Measurements from ENCODE around the gene TGFB1I1. TPM values are rescaled to one million over a fixed set of nuclear protein-coding genes. Genes with fewer than 3 reads are reported as not detected.
"Not testable (repeated sequence)": the region's sequence is repeated elsewhere in the genome, so short reads cannot be mapped to it uniquely, and the experiment has no call there.

The TGFB1I1 gene
- total RNA-seq, 1 donor from 2014 or later = 0.64 TPM

- intact Hi-C loops (cut with micrococcal nuclease) = loop anchor here (5.0 kb wide), 1 partner anchor 382 kb away; no protein-coding TSS in a partner anchor
Measured at GRCh38 chr16:31485571-31485970, 13.6 kb downstream of the TGFB1I1 start.

DNA sequence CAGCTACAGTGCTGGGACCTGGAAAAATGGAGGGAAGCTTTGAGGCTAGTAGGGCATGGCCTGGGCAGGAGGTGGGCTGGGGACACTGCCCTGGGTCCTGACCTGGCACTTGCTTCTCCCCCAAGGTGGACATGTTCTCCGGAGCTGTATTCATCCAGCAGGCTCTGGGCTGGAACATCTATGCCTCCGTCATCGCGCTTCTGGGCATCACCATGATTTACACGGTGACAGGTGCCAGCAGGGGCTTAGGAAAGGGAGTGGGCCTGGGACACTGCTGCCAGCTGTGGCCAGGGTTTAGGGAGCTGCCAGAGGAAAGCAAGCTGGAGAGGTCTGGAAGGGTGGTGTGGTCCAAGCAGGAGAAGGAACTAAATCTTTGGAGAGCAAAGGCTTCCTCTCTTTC, 14.1 kb downstream of the TGFB1I1 start:
- intact Hi-C loops (cut with micrococcal nuclease) = loop anchor here (5.0 kb wide), 1 partner anchor 381 kb away; no protein-coding TSS in a partner anchor

DNA sequence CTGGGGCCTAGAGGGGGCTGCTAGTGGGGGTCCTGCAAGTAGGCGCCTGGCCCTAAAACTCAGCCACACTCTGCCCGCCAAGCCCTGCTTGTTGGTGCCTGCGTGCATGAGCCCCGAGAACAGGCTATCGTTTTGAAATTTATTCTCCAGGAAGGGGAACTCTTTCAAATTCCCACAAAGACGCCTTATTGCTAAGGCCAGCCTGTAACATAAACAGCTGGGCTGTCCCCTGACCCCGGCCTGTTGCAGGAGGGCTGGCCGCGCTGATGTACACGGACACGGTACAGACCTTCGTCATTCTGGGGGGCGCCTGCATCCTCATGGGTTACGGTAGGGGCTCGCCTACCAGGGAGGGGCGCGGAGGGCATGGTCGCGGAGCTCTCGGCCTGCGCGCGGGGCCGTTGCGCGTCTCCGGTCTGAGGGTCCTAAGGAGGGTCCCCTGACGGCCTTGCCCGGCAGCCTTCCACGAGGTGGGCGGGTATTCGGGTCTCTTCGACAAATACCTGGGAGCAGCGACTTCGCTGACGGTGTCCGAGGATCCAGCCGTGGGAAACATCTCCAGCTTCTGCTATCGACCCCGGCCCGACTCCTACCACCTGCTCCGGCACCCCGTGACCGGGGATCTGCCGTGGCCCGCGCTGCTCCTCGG, 15.2 kb downstream of the TGFB1I1 start:
- intact Hi-C loops (cut with micrococcal nuclease) = loop anchor here (1.0 to 5.0 kb wide), 2 partner anchors 21 to 380 kb away; partner anchors contain the start of gene RUSF1

GRCh38 chr16:31487720-31488467, 15.9 kb downstream of the TGFB1I1 start:
- intact Hi-C loops (cut with micrococcal nuclease) = loop anchor here (1.0 to 5.0 kb wide), 2 partner anchors 20 to 379 kb away; partner anchors contain the start of gene RUSF1

DNA sequence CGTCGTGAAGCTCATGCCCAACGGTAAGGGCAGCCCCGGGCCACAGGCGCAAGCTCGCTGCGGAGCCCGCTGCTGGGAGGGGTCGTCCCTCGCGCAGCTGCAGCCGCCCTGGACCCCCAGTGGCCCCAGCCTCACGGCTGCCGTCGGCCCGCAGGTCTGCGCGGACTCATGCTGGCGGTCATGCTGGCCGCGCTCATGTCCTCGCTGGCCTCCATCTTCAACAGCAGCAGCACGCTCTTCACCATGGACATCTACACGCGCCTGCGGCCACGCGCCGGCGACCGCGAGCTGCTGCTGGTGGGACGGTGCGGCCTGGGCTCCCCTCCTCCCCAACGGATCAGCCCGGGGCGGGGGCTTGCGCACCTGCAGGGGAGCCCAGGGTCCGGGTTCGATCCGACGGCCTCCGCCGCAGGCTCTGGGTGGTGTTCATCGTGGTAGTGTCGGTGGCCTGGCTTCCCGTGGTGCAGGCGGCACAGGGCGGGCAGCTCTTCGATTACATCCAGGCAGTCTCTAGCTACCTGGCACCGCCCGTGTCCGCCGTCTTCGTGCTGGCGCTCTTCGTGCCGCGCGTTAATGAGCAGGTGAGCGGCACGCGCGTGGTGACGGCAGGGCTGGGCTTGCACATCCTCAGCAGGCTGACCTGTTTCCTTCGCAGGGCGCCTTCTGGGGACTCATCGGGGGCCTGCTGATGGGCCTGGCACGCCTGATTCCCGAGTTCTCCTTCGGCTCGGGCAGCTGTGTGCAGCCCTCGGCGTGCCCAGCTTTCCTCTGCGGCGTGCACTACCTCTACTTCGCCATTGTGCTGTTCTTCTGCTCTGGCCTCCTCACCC, 16.7 kb downstream of the TGFB1I1 start:
- intact Hi-C loops (cut with micrococcal nuclease) = loop anchor here (5.0 kb wide), 1 partner anchor 379 kb away; no protein-coding TSS in a partner anchor

GRCh38 chr16:31489298-31489564, 17.3 kb downstream of the TGFB1I1 start:
- intact Hi-C loops (cut with micrococcal nuclease) = loop anchor here (5.0 kb wide), 1 partner anchor 378 kb away; no protein-coding TSS in a partner anchor

DNA sequence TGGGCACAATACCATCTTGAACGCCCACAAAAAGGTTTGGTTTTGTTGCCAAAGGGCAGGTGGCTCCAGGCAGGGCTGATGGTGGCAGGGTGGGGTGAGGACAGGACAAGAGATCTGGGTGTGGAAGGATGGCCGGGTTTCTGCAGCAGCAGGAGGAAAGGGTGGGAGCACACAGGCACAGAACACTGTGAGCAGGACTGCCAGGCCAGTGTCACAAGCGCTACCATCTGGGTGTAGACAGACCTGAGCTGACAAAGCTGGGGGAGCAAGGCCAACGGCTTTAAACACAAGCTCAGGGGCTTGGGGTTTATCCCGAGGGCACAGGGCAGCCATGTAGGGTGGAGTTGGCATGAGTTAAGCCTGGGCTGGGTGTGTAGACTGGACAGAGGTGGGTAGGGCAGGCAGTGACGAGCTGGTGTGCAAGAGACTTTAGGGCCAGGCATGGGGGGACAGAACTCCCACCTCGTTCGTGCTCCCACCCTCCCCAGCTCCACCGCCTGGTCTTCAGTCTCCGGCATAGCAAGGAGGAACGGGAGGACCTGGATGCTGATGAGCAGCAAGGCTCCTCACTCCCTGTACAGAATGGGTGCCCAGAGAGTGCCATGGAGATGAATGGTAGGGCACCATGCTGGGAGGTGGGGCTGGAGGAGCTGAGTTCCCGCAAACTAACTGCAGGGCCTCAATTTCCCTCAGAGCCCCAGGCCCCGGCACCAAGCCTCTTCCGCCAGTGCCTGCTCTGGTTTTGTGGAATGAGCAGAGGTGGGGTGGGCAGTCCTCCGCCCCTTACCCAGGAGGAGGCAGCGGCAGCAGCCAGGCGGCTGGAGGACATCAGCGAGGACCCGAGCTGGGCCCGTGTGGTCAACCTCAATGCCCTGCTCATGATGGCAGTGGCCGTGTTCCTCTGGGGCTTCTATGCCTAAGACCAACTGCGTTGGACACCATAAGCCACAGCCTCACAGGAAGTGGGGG, 17.9 kb downstream of the TGFB1I1 start:
- intact Hi-C loops (cut with micrococcal nuclease) = loop anchor here (5.0 kb wide), 1 partner anchor 377 kb away; no protein-coding TSS in a partner anchor

- intact Hi-C loops (cut with micrococcal nuclease) = no loop called here
Measured at GRCh38 chr16:31491778-31492418, 19.9 kb downstream of the TGFB1I1 start.

DNA sequence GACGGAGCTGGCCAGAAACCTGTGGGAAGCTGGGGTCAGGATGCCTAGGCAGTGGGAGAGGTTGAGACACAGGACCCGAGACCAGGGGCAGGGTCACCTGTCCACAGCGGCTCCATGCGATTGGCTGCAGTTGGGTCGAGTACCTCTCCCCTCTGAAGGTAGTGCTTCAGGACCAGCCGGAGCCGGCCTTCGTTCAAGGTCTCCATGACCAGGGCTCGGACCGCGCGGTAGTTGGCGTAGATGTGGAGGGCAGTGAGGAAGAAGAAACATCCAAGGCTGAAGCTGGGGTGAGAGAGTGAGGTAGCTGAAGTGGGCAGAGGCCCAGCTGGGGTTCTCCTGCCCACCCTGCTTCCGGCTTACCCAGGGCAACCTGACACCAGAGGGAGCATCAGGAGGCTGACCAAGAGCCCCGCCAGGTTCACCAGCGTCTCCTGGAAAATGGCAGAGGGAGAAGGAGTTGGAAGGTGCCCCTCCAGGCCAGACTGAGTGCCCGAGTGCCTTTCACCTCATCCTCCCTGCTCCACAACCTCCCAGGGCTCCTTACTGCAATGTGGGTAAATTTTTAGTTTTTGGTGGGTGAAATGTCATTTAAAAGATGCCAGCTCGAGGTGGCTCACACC, 21.7 kb downstream of the TGFB1I1 start:
- intact Hi-C loops (cut with micrococcal nuclease) = no loop called here

- intact Hi-C loops (cut with micrococcal nuclease) = no loop called here
Measured at GRCh38 chr16:31496670-31497069, 24.7 kb downstream of the TGFB1I1 start.

DNA sequence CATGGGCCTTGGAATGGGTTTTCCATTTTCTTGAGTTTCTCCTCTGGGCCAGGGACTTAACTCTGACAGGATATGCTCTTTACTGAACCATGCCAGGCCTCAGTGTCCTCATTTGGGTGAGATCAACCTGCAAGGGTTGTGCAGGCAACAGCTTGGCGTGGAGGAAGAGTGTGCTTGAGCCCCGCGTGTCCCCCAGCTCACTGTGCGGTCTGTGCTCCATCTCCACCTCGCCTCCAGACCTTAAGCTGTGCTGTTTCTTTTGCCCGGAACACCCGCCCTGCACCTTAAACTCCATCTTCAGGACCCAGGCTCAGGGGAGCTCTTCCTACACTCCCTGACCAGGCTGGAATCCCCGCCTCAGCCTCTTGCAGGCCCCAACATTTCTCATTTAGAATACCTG, 26.5 kb downstream of the TGFB1I1 start:
- intact Hi-C loops (cut with micrococcal nuclease) = no loop called here

DNA sequence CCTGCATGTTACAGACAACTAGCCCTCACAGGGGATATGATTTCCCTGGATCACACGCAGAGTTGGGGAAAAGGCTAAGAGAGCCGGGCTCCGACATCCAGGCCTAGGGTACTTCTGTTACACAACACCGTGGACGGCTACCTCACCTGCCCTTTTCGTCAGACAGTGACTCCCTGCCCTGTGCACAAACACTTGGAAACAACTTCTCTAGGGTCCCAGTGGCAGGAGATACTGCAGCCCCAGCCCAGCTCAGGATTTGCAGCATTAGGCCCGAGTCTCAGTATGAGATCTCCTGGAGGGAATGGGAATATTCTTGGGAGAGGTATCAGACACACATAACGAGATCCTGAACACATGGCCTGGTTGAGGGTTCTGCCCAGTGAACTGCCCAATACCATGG, 28.0 kb downstream of the TGFB1I1 start:
- intact Hi-C loops (cut with micrococcal nuclease) = no loop called here

- intact Hi-C loops (cut with micrococcal nuclease) = no loop called here
Measured at GRCh38 chr16:31501226-31501965, 29.4 kb downstream of the TGFB1I1 start.

DNA sequence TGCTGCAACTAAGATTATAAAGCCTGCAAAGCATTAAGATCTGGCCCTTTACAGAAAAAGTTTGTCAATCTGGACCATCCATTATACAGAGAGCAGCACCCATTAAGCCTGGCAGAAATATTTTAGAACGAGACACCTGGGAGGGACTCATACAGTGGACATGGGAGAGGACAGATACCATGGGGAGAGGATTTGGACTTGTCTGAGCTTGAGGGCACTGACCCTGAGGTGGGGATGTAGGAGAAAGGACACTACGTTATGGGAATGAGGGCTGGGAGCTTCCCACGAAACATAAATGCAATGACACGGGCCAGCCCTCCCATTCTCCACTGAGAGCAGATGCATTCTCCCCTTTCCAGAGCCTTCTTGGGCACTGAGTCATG, 30.0 kb downstream of the TGFB1I1 start:
- intact Hi-C loops (cut with micrococcal nuclease) = no loop called here

DNA sequence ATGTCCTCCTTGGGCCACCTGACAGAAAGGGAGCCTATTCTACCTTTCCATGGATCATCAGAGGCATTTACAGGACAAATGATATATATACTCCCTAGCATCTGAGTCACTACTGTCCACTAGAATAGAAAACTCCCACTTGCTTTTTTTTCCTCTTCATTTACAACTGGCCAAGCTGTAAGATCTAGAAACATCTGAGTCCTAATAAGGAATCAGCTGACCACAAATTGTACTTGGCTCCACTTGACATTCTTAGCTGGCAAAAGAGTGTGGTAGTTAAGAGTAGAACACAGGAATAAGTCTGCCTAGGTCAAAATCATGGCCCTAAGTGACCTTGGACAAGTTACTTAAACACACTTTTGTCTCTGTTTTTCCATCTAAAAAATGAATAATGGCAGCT, 31.0 kb downstream of the TGFB1I1 start:
- intact Hi-C loops (cut with micrococcal nuclease) = no loop called here

DNA sequence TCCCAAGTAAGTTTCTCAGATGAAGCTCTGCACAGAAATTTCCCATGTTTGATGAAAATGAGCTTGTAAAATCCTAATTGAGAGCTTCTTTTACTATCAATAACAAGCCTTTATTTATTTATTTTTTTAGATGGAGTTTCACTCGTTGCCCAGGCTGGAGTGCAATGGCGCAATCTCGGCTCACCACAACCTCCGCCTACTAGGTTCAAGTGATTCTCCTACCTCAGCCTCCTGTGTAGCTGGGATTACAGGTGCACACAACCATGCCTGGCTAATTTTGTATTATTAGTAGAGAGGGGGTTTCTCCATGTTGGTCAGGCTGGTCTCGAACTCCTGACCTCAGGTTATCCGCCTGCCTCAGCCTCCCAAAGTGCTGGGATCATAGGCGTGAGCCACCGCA, 31.6 kb downstream of the TGFB1I1 start:
- intact Hi-C loops (cut with micrococcal nuclease) = not testable (repeated sequence)

DNA sequence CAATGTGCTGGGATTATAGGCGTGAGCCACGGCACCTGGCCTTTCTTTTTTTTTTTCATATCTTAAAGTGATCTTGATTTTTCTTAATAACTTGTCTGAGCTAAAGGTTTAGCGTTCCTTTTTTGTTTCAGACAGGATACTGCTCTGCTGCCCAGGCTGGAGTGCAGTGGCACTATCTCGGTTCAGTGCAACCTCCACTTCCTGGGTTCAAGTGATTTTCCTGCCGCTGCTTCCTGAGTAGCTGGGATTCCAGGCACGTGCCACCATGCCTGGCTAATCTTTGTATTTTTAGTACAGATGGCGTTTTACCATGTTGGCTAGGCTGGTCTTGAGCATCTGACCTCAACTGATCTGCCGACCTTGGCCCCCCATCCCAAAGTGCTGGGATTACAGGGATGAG, 32.2 kb downstream of the TGFB1I1 start:
- intact Hi-C loops (cut with micrococcal nuclease) = no loop called here

- intact Hi-C loops (cut with micrococcal nuclease) = loop anchor here (5.0 kb wide), 1 partner anchor 362 kb away; no protein-coding TSS in a partner anchor
Measured at GRCh38 chr16:31505483-31505882, 33.5 kb downstream of the TGFB1I1 start.

DNA sequence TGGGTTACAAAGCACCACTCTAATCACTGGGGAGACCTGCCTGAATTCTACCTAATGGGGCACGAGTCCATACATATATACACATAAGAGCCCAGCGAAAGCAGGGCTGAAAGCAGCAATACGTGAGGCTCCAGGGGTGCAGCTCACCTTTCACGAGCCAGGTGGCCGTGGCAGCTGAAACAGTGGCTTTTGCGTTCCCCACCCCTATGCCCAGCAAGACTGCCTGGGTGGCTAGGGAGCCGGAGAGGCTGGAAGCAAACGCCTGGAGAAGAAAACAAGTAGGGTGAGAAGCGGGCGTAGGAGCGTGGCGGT, 35.6 kb downstream of the TGFB1I1 start:
- intact Hi-C loops (cut with micrococcal nuclease) = loop anchor here (2.0 to 5.0 kb wide), 2 partner anchors 31 to 360 kb away; no protein-coding TSS in a partner anchor
